Suprapubic skin (tissue), 4 donors: ENCODE data around the gene CNTN2. TPM values are rescaled to one million over a fixed set of nuclear protein-coding genes. Genes with fewer than 3 reads are reported as not detected.

ENCODE experiments used
- DNase-seq, 2 donors: peaks; one replicate each; pipeline ENCODE4 v3.0.0-alpha.2; 2019; ENCODE audit warnings: low spot score in 2 of 2
- H3K27ac ChIP-seq: fragments of 200-600 bp; sonication (generic); one replicate; pipeline ENCODE4 v1.5.1; 2019
- H3K27me3 ChIP-seq: fragments of 200-600 bp; sonication (generic); one replicate; pipeline ENCODE4 v1.5.1; 2019
- H3K36me3 ChIP-seq: fragments of 200-600 bp; sonication (generic); one replicate; pipeline ENCODE4 v1.5.1; 2019
- H3K4me1 ChIP-seq: fragments of 200-600 bp; sonication (generic); one replicate; pipeline ENCODE4 v1.5.1; 2019
- H3K4me3 ChIP-seq: fragments of 200-600 bp; sonication (generic); one replicate; pipeline ENCODE4 v1.5.1; 2019; ENCODE audit warnings: mild to moderate bottlenecking
- H3K9me3 ChIP-seq: fragments of 200-600 bp; sonication (generic); one replicate; pipeline ENCODE4 v1.5.1; 2019
- EP300 ChIP-seq: sonication (generic); formaldehyde crosslinking; IDR thresholded peaks from one replicate; pipeline ENCODE4 v1.6.1; 2017; ENCODE audit warnings: antibody characterized with exemption
- POLR2A ChIP-seq, 2 donors: fragments of 450-650 bp; IDR thresholded peaks; one replicate each; pipeline ENCODE4 v1.6.1; 2017; ENCODE audit warnings: antibody characterized with exemption in 2 of 2, mild to moderate bottlenecking in 2 of 2, moderate library complexity in 2 of 2
- POLR2AphosphoS5 ChIP-seq, 3 donors: sonication (generic); formaldehyde crosslinking; IDR thresholded peaks; one replicate each; pipeline ENCODE4 v1.6.1; 2017; ENCODE audit warnings: antibody characterized with exemption in 3 of 3
- WGBS: methylation state at CpG from one replicate; pipeline ENCODE4 v1.1.5; 2018; 5-methylcytosine and 5-hydroxymethylcytosine counted together
- total RNA-seq, 4 donors: library from RNA; depleted of rRNA; stranded (reverse); fragments of >200 nt; gene quantifications; one replicate each; pipeline ENCODE4 v1.1.0, GENCODE V29; 2016
- TF ChIP-seq, protein P1 (sequence below), 2 donors: fragments of 200-600 bp in 1 of 2; fragments of 450-650 bp in 1 of 2; sonication (generic) in 1 of 2; IDR thresholded peaks; one replicate each; pipeline ENCODE4 v1.5.1; 2016 to 2019; ENCODE audit warnings: antibody characterized with exemption in 2 of 2, mild to moderate bottlenecking in 1 of 2, moderate library complexity in 1 of 2

Gene CNTN2
- total RNA-seq, 4 donors from 2014 or later, result 0.68 to 13.3 (median 1.7) TPM

DNA sequence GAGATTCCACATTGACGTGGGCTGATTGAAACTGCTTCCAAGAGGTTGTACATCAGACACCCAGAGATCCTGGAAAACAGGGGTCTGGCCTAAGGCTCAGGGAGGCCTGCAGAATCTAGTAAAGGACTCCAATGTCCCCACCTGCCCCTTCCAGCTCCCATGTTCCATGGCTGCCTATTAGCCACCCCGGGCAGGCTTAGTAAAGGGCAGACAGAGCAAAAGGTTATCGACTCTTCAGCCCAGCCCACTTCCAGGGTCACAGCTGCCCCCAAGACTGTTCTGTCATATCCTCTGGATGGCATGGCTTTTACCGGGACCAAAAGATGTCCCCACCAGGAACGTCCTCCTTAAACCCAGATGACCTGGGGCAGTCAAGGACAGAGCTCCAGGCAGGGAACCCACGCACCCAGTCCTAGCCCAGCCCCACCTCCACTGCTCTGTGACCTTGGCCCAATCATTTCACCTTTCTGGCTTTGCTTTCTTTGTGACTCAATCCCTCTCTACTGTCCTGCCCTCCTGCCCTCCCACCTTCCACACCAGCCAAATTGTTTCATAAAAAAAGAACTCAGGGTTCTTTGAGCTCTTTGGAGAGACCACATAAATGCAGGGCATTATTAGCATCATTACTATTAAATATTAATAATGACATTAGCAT is 4.8 kb upstream of the CNTN2 start:
- no peak overlapping the region for H3K27ac ChIP-seq
- H3K27me3 ChIP-seq, result peaks cover 31% of the 10 kb centered on the region
- no peaks in the 10 kb centered on the region for H3K9me3 ChIP-seq
- WGBS, result 87% methylated on average over 4 of the region's 6 CpGs
- H3K4me1 ChIP-seq, result peaks cover 7% of the 10 kb centered on the region
- DNase-seq, result no peak
- H3K36me3 ChIP-seq, result no peaks in the 10 kb centered on the region
- TF ChIP-seq POLR2AphosphoS5 (IDR thresholded peaks at IDR 0.05), result no peak
- TF ChIP-seq EP300, result no peak
- TF ChIP-seq, protein P1, sequence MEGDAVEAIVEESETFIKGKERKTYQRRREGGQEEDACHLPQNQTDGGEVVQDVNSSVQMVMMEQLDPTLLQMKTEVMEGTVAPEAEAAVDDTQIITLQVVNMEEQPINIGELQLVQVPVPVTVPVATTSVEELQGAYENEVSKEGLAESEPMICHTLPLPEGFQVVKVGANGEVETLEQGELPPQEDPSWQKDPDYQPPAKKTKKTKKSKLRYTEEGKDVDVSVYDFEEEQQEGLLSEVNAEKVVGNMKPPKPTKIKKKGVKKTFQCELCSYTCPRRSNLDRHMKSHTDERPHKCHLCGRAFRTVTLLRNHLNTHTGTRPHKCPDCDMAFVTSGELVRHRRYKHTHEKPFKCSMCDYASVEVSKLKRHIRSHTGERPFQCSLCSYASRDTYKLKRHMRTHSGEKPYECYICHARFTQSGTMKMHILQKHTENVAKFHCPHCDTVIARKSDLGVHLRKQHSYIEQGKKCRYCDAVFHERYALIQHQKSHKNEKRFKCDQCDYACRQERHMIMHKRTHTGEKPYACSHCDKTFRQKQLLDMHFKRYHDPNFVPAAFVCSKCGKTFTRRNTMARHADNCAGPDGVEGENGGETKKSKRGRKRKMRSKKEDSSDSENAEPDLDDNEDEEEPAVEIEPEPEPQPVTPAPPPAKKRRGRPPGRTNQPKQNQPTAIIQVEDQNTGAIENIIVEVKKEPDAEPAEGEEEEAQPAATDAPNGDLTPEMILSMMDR (IDR thresholded peaks at IDR 0.05), result no peak
- TF ChIP-seq POLR2A (IDR thresholded peaks at IDR 0.05), result no peak
- H3K4me3 ChIP-seq, result no peak overlapping the region

DNA sequence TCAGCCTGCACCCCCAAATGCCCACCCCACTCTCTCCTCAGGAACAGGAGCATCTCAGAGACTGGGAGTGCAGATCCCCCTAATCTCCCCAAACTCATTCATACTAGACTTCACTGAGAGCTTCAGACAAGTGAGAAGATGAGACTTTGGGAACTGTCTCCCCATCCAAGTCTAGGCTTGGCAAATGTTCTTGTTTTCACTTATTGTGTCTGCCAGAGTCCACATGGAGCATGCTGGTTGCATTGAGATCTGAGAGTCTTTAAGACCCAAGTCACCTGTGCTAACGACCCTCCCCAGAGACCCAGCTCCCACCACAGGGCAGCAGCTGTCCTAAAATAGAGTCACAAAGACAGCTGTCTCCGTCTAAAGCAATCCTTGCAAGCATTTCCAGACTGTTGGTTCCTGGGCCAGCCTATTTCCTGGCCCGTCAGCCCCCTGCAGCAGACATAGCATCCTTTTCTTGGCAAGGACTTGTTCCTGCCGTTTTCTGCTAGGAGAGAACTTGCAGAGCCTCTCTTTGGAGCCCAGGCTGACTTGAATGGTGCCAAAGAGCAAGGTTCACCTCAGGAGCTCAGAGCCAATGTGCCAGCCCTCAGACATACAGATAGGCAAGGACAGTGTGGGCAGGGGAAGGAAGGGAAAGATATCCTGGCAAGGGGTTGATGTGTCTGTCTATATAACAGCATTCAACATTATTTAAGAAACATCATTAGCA is 1.9 kb upstream of the CNTN2 start:
- H3K9me3 ChIP-seq, result no peaks in the 10 kb centered on the region
- no peak for TF ChIP-seq POLR2AphosphoS5 (IDR thresholded peaks at IDR 0.05)
- no peak for TF ChIP-seq EP300
- TF ChIP-seq, protein P1 (IDR thresholded peaks at IDR 0.05), result no peak
- no peak for TF ChIP-seq POLR2A (IDR thresholded peaks at IDR 0.05)
- H3K36me3 ChIP-seq, result no peaks in the 10 kb centered on the region
- H3K4me3 ChIP-seq, result no peak overlapping the region
- H3K27ac ChIP-seq, result no peak overlapping the region
- H3K27me3 ChIP-seq, result peaks cover 60% of the 10 kb centered on the region
- peaks cover 9% of the 10 kb centered on the region for H3K4me1 ChIP-seq
- DNase-seq, result no peak
- WGBS, result 40% methylated on average over 4 of the region's 4 CpGs

- no peak for TF ChIP-seq EP300
- Histone ChIP-seq H3K27ac (no peak overlapping the region), H3K27me3 (peaks cover 69% of the 10 kb centered on the region), H3K9me3 (no peaks in the 10 kb centered on the region), H3K36me3 (no peaks in the 10 kb centered on the region), H3K4me1 (peaks cover 9% of the 10 kb centered on the region), H3K4me3 (no peak overlapping the region)
- no peak for DNase-seq
- WGBS, result 41% methylated on average over 13 of the region's 16 CpGs
Measured at GRCh38 chr1:205041998-205042910, 758 bp upstream of the CNTN2 start.

DNA sequence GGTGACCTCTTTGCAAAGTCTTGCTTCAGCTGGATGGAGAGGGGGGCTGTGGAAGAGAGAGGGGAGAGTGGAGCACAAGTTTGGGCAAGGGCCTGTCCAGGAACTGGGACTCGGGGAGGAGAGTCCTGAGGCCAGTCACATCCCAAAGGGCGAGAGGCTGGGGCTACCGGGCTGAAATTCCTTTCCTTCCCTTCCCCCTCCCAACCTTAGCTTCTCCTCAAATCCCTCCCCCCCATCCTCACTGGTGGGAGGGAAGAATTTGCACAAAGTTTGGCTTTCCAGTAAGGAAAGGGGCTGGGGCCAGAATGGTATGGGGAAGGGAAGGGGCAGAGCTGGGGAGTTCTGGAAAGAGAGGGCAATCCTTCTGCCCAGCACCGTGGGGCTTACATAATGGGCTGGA is 854 bp downstream of the CNTN2 start:
- WGBS, result 35% methylated on average over 4 of the region's 4 CpGs
- no peak for TF ChIP-seq POLR2A (IDR thresholded peaks at IDR 0.05)
- TF ChIP-seq EP300, result no peak
- no peak for TF ChIP-seq POLR2AphosphoS5 (IDR thresholded peaks at IDR 0.05)
- TF ChIP-seq, protein P1 (IDR thresholded peaks at IDR 0.05), result no peak
- peaks cover 9% of the 10 kb centered on the region for H3K4me1 ChIP-seq
- H3K36me3 ChIP-seq, result no peaks in the 10 kb centered on the region
- no peak overlapping the region for H3K27ac ChIP-seq
- peaks cover 83% of the 10 kb centered on the region for H3K27me3 ChIP-seq
- DNase-seq, result no peak
- no peak overlapping the region for H3K4me3 ChIP-seq
- no peaks in the 10 kb centered on the region for H3K9me3 ChIP-seq

- DNase-seq, result no peak
Measured at GRCh38 chr1:205044741-205045140, 1.7 kb downstream of the CNTN2 start.

More at GRCh38 chr1:205044741-205045140, 1.7 kb downstream of the CNTN2 start:
- Histone ChIP-seq H3K4me3 (no peak overlapping the region), H3K27ac (no peak overlapping the region), H3K9me3 (no peaks in the 10 kb centered on the region), H3K36me3 (no peaks in the 10 kb centered on the region), H3K27me3 (peaks cover 82% of the 10 kb centered on the region), H3K4me1 (peaks cover 9% of the 10 kb centered on the region)
- no peak for TF ChIP-seq POLR2A (IDR thresholded peaks at IDR 0.05)
- no peak for TF ChIP-seq EP300
- TF ChIP-seq, protein P1 (IDR thresholded peaks at IDR 0.05), result no peak
- TF ChIP-seq POLR2AphosphoS5 (IDR thresholded peaks at IDR 0.05), result no peak
- WGBS, result 40% methylated on average over 1 of the region's 5 CpGs
